IMR-90 (cell line): ENCODE results near the gene PDIA4. TPM values are rescaled to one million over a fixed set of nuclear protein-coding genes. Genes with fewer than 3 reads are reported as not detected.

ENCODE experiments used
- ATAC-seq: fragments of 200-7000 bp; cut with Tn5 transposase; 2 replicates; pipeline ENCODE4 v1.9.1; 2020; ENCODE audit warnings: low read depth, mild to moderate bottlenecking, moderate library complexity
- BruUV-seq: library from RNA; stranded (reverse); fragments of 400-500 nt; replicated peaks from 2 replicates; lab custom pipeline; 2021; lab: Mats Ljungman, UMichigan
- CTCF ChIA-PET: fragments of 300-600 bp; formaldehyde crosslinking; extraction: SDS; loops from one replicate; lab custom pipeline; 2021; ENCODE audit warnings: antibody characterized with exemption; lab: Yijun Ruan, JAX
- POLR2A ChIA-PET: fragments of 300-600 bp; sonication (Branson Sonifier 250); formaldehyde crosslinking; loops from one replicate; lab custom pipeline; 2022; ENCODE audit warnings: antibody characterized with exemption; ENCODE audit not compliant: unreplicated experiment; lab: Charles Lee
- DNase-seq: peaks from one replicate; pipeline ENCODE4 v3.0.0; 2013
- H2AFZ ChIP-seq: replicated peaks from 2 replicates; pipeline ENCODE3; 2013; ENCODE audit warnings: low read length, mild to moderate bottlenecking; ENCODE audit not compliant: poor library complexity
- H2AK5ac ChIP-seq: 2 replicates; pipeline ENCODE4 v1.6.1; 2013; ENCODE audit warnings: low read depth, low read length, inconsistent platforms
- H2AK9ac ChIP-seq: replicated peaks from 2 replicates; pipeline ENCODE3; 2013; ENCODE audit warnings: mild to moderate bottlenecking, low read depth, low read length, moderate library complexity; ENCODE audit not compliant: poor library complexity
- H2BK120ac ChIP-seq: 2 replicates; pipeline ENCODE4 v1.6.1; 2013; ENCODE audit warnings: low read depth, low read length, inconsistent platforms
- H2BK15ac ChIP-seq: 3 replicates; pipeline ENCODE4 v1.6.1; 2013; ENCODE audit warnings: low read depth, low read length, inconsistent platforms
- H2BK20ac ChIP-seq: 2 replicates; pipeline ENCODE4 v1.6.1; 2013; ENCODE audit warnings: low read depth, mild to moderate bottlenecking, inconsistent platforms, low read length, moderate library complexity
- H2BK5ac ChIP-seq: 2 replicates; pipeline ENCODE4 v1.6.1; 2013; ENCODE audit warnings: mild to moderate bottlenecking, low read depth, low read length, inconsistent platforms; ENCODE audit not compliant: poor library complexity, severe bottlenecking
- H3K14ac ChIP-seq: replicated peaks from 2 replicates; pipeline ENCODE4 v1.6.1; 2013; ENCODE audit warnings: low read depth, low read length, inconsistent platforms
- H3K18ac ChIP-seq: 2 replicates; pipeline ENCODE4 v1.6.1; 2013; ENCODE audit warnings: low read depth, low read length, control low read depth
- H3K23ac ChIP-seq: 2 replicates; pipeline ENCODE4 v1.6.1; 2013; ENCODE audit warnings: low read depth, low read length, inconsistent platforms
- H3K27ac ChIP-seq: 2 replicates; pipeline ENCODE4 v1.5.1; 2013; ENCODE audit warnings: mild to moderate bottlenecking, control low read depth, low read length; ENCODE audit not compliant: insufficient read depth
- H3K27me3 ChIP-seq: 2 replicates; pipeline ENCODE4 v1.6.1; 2013; ENCODE audit warnings: low read length; ENCODE audit not compliant: control insufficient read depth, insufficient read depth
- H3K36me3 ChIP-seq: 2 replicates; pipeline ENCODE4 v1.6.1; 2013; ENCODE audit warnings: low read length, mixed read lengths; ENCODE audit not compliant: control insufficient read depth, insufficient read depth
- H3K4ac ChIP-seq: 2 replicates; pipeline ENCODE4 v1.6.1; 2013; ENCODE audit warnings: low read depth, low read length, inconsistent platforms
- H3K4me1 ChIP-seq: 2 replicates; pipeline ENCODE4 v1.6.1; 2013; ENCODE audit warnings: low read length, mixed read lengths; ENCODE audit not compliant: control insufficient read depth, insufficient read depth
- H3K4me2 ChIP-seq: 2 replicates; pipeline ENCODE4 v1.6.1; 2013; ENCODE audit warnings: low read depth, mild to moderate bottlenecking, control low read depth, low read length, moderate library complexity
- H3K4me3 ChIP-seq: 2 replicates; pipeline ENCODE4 v1.5.1; 2013; ENCODE audit warnings: low read depth, mild to moderate bottlenecking, control low read depth, low read length, moderate library complexity; ENCODE audit not compliant: insufficient read depth
- H3K56ac ChIP-seq: 2 replicates; pipeline ENCODE4 v1.6.1; 2013; ENCODE audit warnings: low read length, inconsistent platforms; ENCODE audit not compliant: insufficient read depth; ENCODE audit errors: extremely low read depth
- H3K79me1 ChIP-seq, 2 experiments: 2 replicates each; pipeline ENCODE4 v1.6.1; 2013; ENCODE audit warnings: low read length in 2 of 2, inconsistent platforms in 1 of 2, low read depth in 1 of 2
- H3K9ac ChIP-seq: 2 replicates; pipeline ENCODE4 v1.6.1; 2013; ENCODE audit warnings: low read depth, low read length, control low read depth
- H3K9me1 ChIP-seq: 2 replicates; pipeline ENCODE4 v1.6.1; 2013; ENCODE audit warnings: low read length, inconsistent platforms; ENCODE audit not compliant: insufficient read depth
- H3K9me3 ChIP-seq: 2 replicates; pipeline ENCODE4 v1.6.1; 2013; ENCODE audit warnings: low read length; ENCODE audit not compliant: control insufficient read depth, insufficient read depth
- H4K20me1 ChIP-seq: 2 replicates; pipeline ENCODE4 v1.6.1; 2013; ENCODE audit warnings: low read length, inconsistent platforms; ENCODE audit not compliant: insufficient read depth
- H4K5ac ChIP-seq: 2 replicates; pipeline ENCODE4 v1.6.1; 2013; ENCODE audit warnings: mild to moderate bottlenecking, low read depth, low read length, control low read depth
- H4K8ac ChIP-seq, 2 experiments: 2 replicates each; pipeline ENCODE4 v1.6.1; 2013; ENCODE audit warnings: low read depth in 2 of 2, low read length in 2 of 2, control low read depth in 1 of 2, inconsistent platforms in 1 of 2
- H4K91ac ChIP-seq: 2 replicates; pipeline ENCODE4 v1.6.1; 2013; ENCODE audit warnings: low read depth, low read length, inconsistent platforms; ENCODE audit not compliant: insufficient read depth
- MAZ ChIP-seq: IDR thresholded peaks from 2 replicates; pipeline ENCODE4 v1.6.1; 2012; ENCODE audit warnings: low read depth, mild to moderate bottlenecking, low read length, improper control_type of control experiment, moderate library complexity, borderline replicate concordance
- USF2 ChIP-seq: fragments of 150-350 bp; IDR thresholded peaks from 2 replicates; pipeline ENCODE4 v1.6.1; 2017; ENCODE audit warnings: mild to moderate bottlenecking, antibody characterized with exemption, low read length, low read depth
- WGBS, 2 experiments: methylation state at CpG; one replicate each; pipeline versions ENCODE4 v1.1.5 to v1.1.7; 2013; ENCODE audit warnings: missing lambda C conversion rate in 2 of 2; ENCODE audit not compliant: insufficient read length in 1 of 2; ENCODE audit errors: extremely low coverage in 2 of 2; 5-methylcytosine and 5-hydroxymethylcytosine counted together
- dilution Hi-C: fragments of 300-500 bp; cut with HindIII; formaldehyde crosslinking; loops from one replicate; pipeline ENCODE4 v1.14.3; 2018; ENCODE audit warnings: low sequenced_read_pairs; ENCODE audit not compliant: unreplicated experiment
- in situ Hi-C: fragments of 300-500 bp; cut with MboI; formaldehyde crosslinking; loops from 3 replicates; pipeline ENCODE4 v1.14.3; 2019; ENCODE audit warnings: low sequenced_read_pairs, inconsistent platforms, mixed read lengths
- intact Hi-C: fragments of 100-400 bp; cut with micrococcal nuclease; formaldehyde crosslinking; loops from 2 replicates; pipeline ENCODE4 v1.10.0; 2022
- polyA plus RNA-seq, 3 experiments: library from polyadenylated mRNA; depleted of rRNA; stranded (reverse); fragments of >200 nt; gene quantifications; 2 replicates each; pipeline ENCODE4 v1.2.3, GENCODE V29; 2012; ENCODE audit warnings: low replicate concordance in 1 of 3
- total RNA-seq: library from RNA; depleted of rRNA; stranded (reverse); fragments of >200 nt; gene quantifications from 2 replicates; pipeline ENCODE4 v1.2.3, GENCODE V29; 2012

PDIA4 gene
- total and polyA plus RNA-seq, 2 of the 4 experiments (the other 2 are of a cell fraction), result 241 to 304 TPM

GRCh38 chr7:149004405-149005370 is 23.6 kb downstream of the PDIA4 start:
- WGBS, 2 experiments, result 97% methylated on average over 16 of the region's 28 CpGs; no CpG with 5 or more reads in 1 of the 2 experiments
- no peak overlapping the region for H3K9ac ChIP-seq
- H3K9me3 ChIP-seq, result no peaks in the 10 kb centered on the region
- H2AFZ ChIP-seq, result no peak overlapping the region
- no peak overlapping the region for H3K4me2 ChIP-seq
- H4K8ac ChIP-seq, result no peak overlapping the region
- BruUV-seq, result no TSS peak
- H2AK9ac ChIP-seq, result no peak overlapping the region
- H3K36me3 ChIP-seq, result peaks cover 44% of the 10 kb centered on the region
- TF ChIP-seq USF2, result no peak
- TF ChIP-seq MAZ, result no peak
- no peak overlapping the region for H2BK5ac ChIP-seq
- no peak overlapping the region for H3K4ac ChIP-seq
- H3K18ac ChIP-seq, result no peak overlapping the region
- H2BK120ac ChIP-seq, result no peak overlapping the region
- ATAC-seq, result no peak; the same call in 1 of the 2 replicates
- no peak overlapping the region for H3K4me3 ChIP-seq
- no peak overlapping the region for H2BK20ac ChIP-seq
- no peak for DNase-seq
- H4K20me1 ChIP-seq, result no peaks in the 10 kb centered on the region; the same call in 1 of the 2 replicates
- ChIA-PET CTCF (interaction anchor here (1.0 to 1.3 kb wide), 2 partner anchors 21 to 61 kb away, joined by 3 read pairs; no protein-coding TSS in a partner anchor), POLR2A (no interaction called here)
- in situ Hi-C loops, result no loop called here
- dilution Hi-C loops, result no loop called here
- H3K4me1 ChIP-seq, result no peaks in the 10 kb centered on the region
- H4K5ac ChIP-seq, result no peak overlapping the region
- no peak overlapping the region for H3K27ac ChIP-seq
- no peak overlapping the region for H3K14ac ChIP-seq
- H2AK5ac ChIP-seq, result no peak overlapping the region
- H3K56ac ChIP-seq, result no peak overlapping the region
- intact Hi-C loops, result loop anchor here (1.0 kb wide), 2 partner anchors 61 to 86 kb away; partner anchors contain the start of gene ZNF786
- H2BK15ac ChIP-seq, result no peak overlapping the region
- no peaks in the 10 kb centered on the region for H3K27me3 ChIP-seq
- no peak overlapping the region for H3K23ac ChIP-seq
- H3K79me1 ChIP-seq, result peaks cover 0 to 9% of the 10 kb centered on the region in 2 experiments; a peak in 1 of 4 replicates
- H3K9me1 ChIP-seq, result no peaks in the 10 kb centered on the region
- no peak overlapping the region for H4K91ac ChIP-seq
